HepG2 (cell line): ENCODE measurements around the gene COPS8. TPM values are rescaled to one million over a fixed set of nuclear protein-coding genes. Genes with fewer than 3 reads are reported as not detected.
A peak's percentile ranks its signal among the peaks of the same experiment; 100 is the strongest.

ENCODE experiments used
- CREB3 ChIP-seq: sonication (generic); formaldehyde crosslinking; IDR thresholded peaks from 2 replicates; pipeline ENCODE4 v1.5.0; 2020; ENCODE audit warnings: missing genetic modification reagents
- ELF3 ChIP-seq: IDR thresholded peaks from 2 replicates; pipeline ENCODE4 v1.6.1; 2016; ENCODE audit warnings: missing genetic modification reagents, missing compliant biosample characterization
- FOXJ3 ChIP-seq: sonication (generic); formaldehyde crosslinking; IDR thresholded peaks from 2 replicates; pipeline ENCODE4 v1.4.0; 2020; ENCODE audit warnings: missing genetic modification reagents, mild to moderate bottlenecking, borderline replicate concordance
- HOXA9 ChIP-seq: sonication (generic); formaldehyde crosslinking; IDR thresholded peaks from 2 replicates; pipeline ENCODE4 v1.8.1; 2022; ENCODE audit warnings: missing genetic modification reagents, mild to moderate bottlenecking, moderate library complexity, borderline replicate concordance
- MLLT10 ChIP-seq: sonication (generic); formaldehyde crosslinking; IDR thresholded peaks from 2 replicates; pipeline ENCODE4 v1.4.0; 2020; ENCODE audit warnings: missing genetic modification reagents
- PPARG ChIP-seq: conservative IDR thresholded peaks from 2 replicates; pipeline ENCODE4 v1.6.1; 2016; ENCODE audit warnings: missing biosample characterization, missing genetic modification reagents
- SSRP1 ChIP-seq: IDR thresholded peaks from 2 replicates; pipeline ENCODE4 v1.6.1; 2016; ENCODE audit warnings: control low read depth
- SYNCRIP ChIP-seq: fragments of 200-400 bp; formaldehyde crosslinking; IDR thresholded peaks from 2 replicates; pipeline ENCODE4 v1.6.1; 2018; ENCODE audit warnings: mild to moderate bottlenecking, low read depth, low read length; ENCODE audit not compliant: insufficient read depth
- THYN1 ChIP-seq: sonication (generic); formaldehyde crosslinking; IDR thresholded peaks from 2 replicates; pipeline ENCODE4 v1.8.1; 2023; ENCODE audit warnings: low read depth, mild to moderate bottlenecking, moderate library complexity, missing genetic modification reagents, borderline replicate concordance
- ZBTB43 ChIP-seq: sonication (generic); formaldehyde crosslinking; conservative IDR thresholded peaks from 2 replicates; pipeline ENCODE4 v1.4.0; 2020; ENCODE audit warnings: missing genetic modification reagents
- ZKSCAN5 ChIP-seq: sonication (generic); formaldehyde crosslinking; IDR thresholded peaks from 2 replicates; pipeline ENCODE4 v1.5.1; 2020; ENCODE audit warnings: mild to moderate bottlenecking, missing genetic modification reagents
- ZNF101 ChIP-seq: sonication (generic); formaldehyde crosslinking; IDR thresholded peaks from 2 replicates; pipeline ENCODE4 v1.4.0; 2020; ENCODE audit warnings: mild to moderate bottlenecking, low read depth, missing genetic modification reagents, borderline replicate concordance
- ZNF205 ChIP-seq: IDR thresholded peaks from 2 replicates; pipeline ENCODE4 v1.6.1; 2018; ENCODE audit warnings: missing biosample characterization, missing genetic modification reagents
- ZNF343 ChIP-seq: sonication (generic); formaldehyde crosslinking; IDR thresholded peaks from 2 replicates; pipeline ENCODE4 v1.4.0; 2020; ENCODE audit warnings: mild to moderate bottlenecking, missing genetic modification reagents
- ZNF598 ChIP-seq: sonication (generic); formaldehyde crosslinking; IDR thresholded peaks from 2 replicates; pipeline ENCODE4 v1.5.1; 2020; ENCODE audit warnings: mild to moderate bottlenecking, missing genetic modification reagents, borderline replicate concordance
- ZNF646 ChIP-seq: sonication (generic); formaldehyde crosslinking; IDR thresholded peaks from 2 replicates; pipeline ENCODE4 v1.9.0; 2021; ENCODE audit warnings: mild to moderate bottlenecking, missing genetic modification reagents
- ZNF7 ChIP-seq: IDR thresholded peaks from 2 replicates; pipeline ENCODE4 v1.6.1; 2016; ENCODE audit warnings: missing biosample characterization, missing genetic modification reagents
- ZNF777 ChIP-seq: sonication (generic); formaldehyde crosslinking; IDR thresholded peaks from 2 replicates; pipeline ENCODE4 v1.4.0; 2020; ENCODE audit warnings: missing genetic modification reagents
- polyA plus RNA-seq, 8 experiments: library from polyadenylated mRNA; depleted of rRNA in 3 of 8; stranded (reverse) in 7 of 8; unstranded in 1 of 8; fragments of >200 nt; fragmentation: Illumina TruSeq in 4 of 8; extraction: Trizol in 4 of 8; gene quantifications; 2 replicates each; pipeline versions ENCODE4 v1.2.1 to v1.2.3, GENCODE V29; 2011 to 2016; ENCODE audit warnings: low read depth in 4 of 8, missing spikeins in 1 of 8, mixed read lengths in 1 of 8; ENCODE audit not compliant: insufficient read depth in 1 of 8
- total RNA-seq, 5 experiments: library from RNA; depleted of rRNA; stranded (reverse); fragments of >200 nt; fragmentation: Illumina TruSeq; extraction: Trizol; gene quantifications; 2 replicates each; pipeline ENCODE4 v1.2.3, GENCODE V29; 2016; ENCODE audit warnings: low read depth in 1 of 5

Gene COPS8
- total and polyA plus RNA-seq, 2 of the 13 experiments (the other 11 are each of a cell fraction or from before 2014, with no cell fraction given), result 86.3 to 96.6 TPM

- TF ChIP-seq ZBTB43 (CRISPR knock-in tag), result peak; percentile 83
- TF ChIP-seq PPARG, result peak; percentile 58
- TF ChIP-seq SSRP1 (CRISPR knock-in tag), result no peak
- TF ChIP-seq ELF3 (CRISPR knock-in tag), result peak; percentile 90
- TF ChIP-seq ZNF343 (CRISPR knock-in tag), result peak; percentile 93
- TF ChIP-seq ZNF7, result 0 out of 2 replicates have a peak, but pooled peaks have one; percentile 5
- TF ChIP-seq MLLT10 (CRISPR knock-in tag), result no peak
- 0 out of 2 replicates have a peak, but pooled peaks have one; percentile 19 for TF ChIP-seq ZKSCAN5
- TF ChIP-seq ZNF777 (CRISPR knock-in tag), result peak; percentile 50; the same call in 1 of the 2 replicates
- TF ChIP-seq SYNCRIP, result no peak
- TF ChIP-seq FOXJ3 (CRISPR knock-in tag), result peak; percentile 86; the same call in 1 of the 2 replicates
- no peak for TF ChIP-seq THYN1 (CRISPR knock-in tag)
- peak; percentile 94; the same call in 1 of the 2 replicates for TF ChIP-seq ZNF205
- TF ChIP-seq ZNF646 (CRISPR knock-in tag), result no peak
- 0 out of 2 replicates have a peak, but pooled peaks have one; percentile 69 for TF ChIP-seq ZNF101
- peak; percentile 97; the same call in 1 of the 2 replicates for TF ChIP-seq ZNF598 (CRISPR knock-in tag)
- no peak for TF ChIP-seq HOXA9 (CRISPR knock-in tag)
- peak; percentile 49; the same call in 1 of the 2 replicates for TF ChIP-seq CREB3
Measured at GRCh38 chr2:237085248-237086221, at the start of gene COPS8 (continued).
